Endometrial microvascular endothelial cells (primary cell): ENCODE results near the gene IL1A. TPM values are rescaled to one million over a fixed set of nuclear protein-coding genes. Genes with fewer than 3 reads are reported as not detected.

Experiments used
- total RNA-seq: library from RNA; depleted of rRNA; stranded (reverse); fragments of >200 nt; gene quantifications from one replicate; pipeline ENCODE4 v1.2.3, GENCODE V29; 2015; ENCODE audit errors: inconsistent ontology term

Gene IL1A
- total RNA-seq, 1 donor from 2014 or later: 0.65 TPM

Other genes starting within 250 kb of the IL1A start
- gene POLR1B, start 242.0 kb downstream of the IL1A start, total RNA-seq: 25.2 TPM
- 9.8 TPM for gene CHCHD5, start 199.9 kb downstream of the IL1A start, total RNA-seq
- 98.8 TPM for gene SLC20A1, start 138.6 kb downstream of the IL1A start, total RNA-seq
- not detected for gene NT5DC4, start 63.5 kb downstream of the IL1A start, total RNA-seq
- 50.9 TPM for gene CKAP2L, start 19.9 kb downstream of the IL1A start, total RNA-seq
- 3.4 TPM for gene IL1B, start 52.3 kb upstream of the IL1A start, total RNA-seq
- gene IL37, start 126.7 kb upstream of the IL1A start, total RNA-seq: not detected
- not detected for gene IL36G, start 193.5 kb upstream of the IL1A start, total RNA-seq
- not detected for gene IL36A, start 221.0 kb upstream of the IL1A start, total RNA-seq